HepG2 (cell line): ENCODE measurements around the gene LIMK2. TPM values are rescaled to one million over a fixed set of nuclear protein-coding genes. Genes with fewer than 3 reads are reported as not detected.
A peak's percentile ranks its signal among the peaks of the same experiment; 100 is the strongest.

Source experiments
- ATAC-seq: fragments of 200-7000 bp; cut with Tn5 transposase; 3 replicates; pipeline ENCODE4 v1.9.1; 2020; ENCODE audit warnings: mild to moderate bottlenecking, moderate library complexity
- BruUV-seq: library from RNA; stranded (reverse); fragments of 400-500 nt; replicated peaks from 2 replicates; lab custom pipeline; 2021; lab: Mats Ljungman, UMichigan
- CTCF ChIA-PET: fragments of 300-600 bp; formaldehyde crosslinking; extraction: SDS; loops from one replicate; lab custom pipeline; 2021; ENCODE audit warnings: low total read pairs, inconsistent platforms, low intra/inter-chr PET ratio; lab: Yijun Ruan, JAX
- POLR2A ChIA-PET: fragments of 350-600 bp; sonication (Branson Sonifier 250); formaldehyde crosslinking; loops from one replicate; lab custom pipeline; 2020; ENCODE audit warnings: antibody characterized with exemption, inconsistent platforms; lab: Yijun Ruan, JAX
- DNase-seq: peaks from one replicate; pipeline ENCODE4 v3.0.0-alpha.2; 2015; ENCODE audit warnings: low spot score
- FAIRE-seq: peaks from 3 replicates; lab custom pipeline; 2011; peaks lifted over from hg19 to GRCh38; lab: Jason Lieb, UNC
- H2AFZ ChIP-seq: one replicate; pipeline ENCODE4 v1.6.1; 2011; ENCODE audit warnings: low read length, inconsistent platforms
- H3K27ac ChIP-seq: fragments of 300-600 bp; 3 replicates; pipeline ENCODE4 v1.8.0; 2011; ENCODE audit warnings: mixed run types, mild to moderate bottlenecking, mixed read lengths, low read length, inconsistent platforms; ENCODE audit not compliant: insufficient read depth; ENCODE audit errors: extremely low read length
- H3K27me3 ChIP-seq, 2 experiments: fragments of 200-600 bp in 1 of 2; 2 replicates in 1 of 2; 3 replicates in 1 of 2; pipeline versions ENCODE4 v1.6.0 to v1.8.0; 2011; ENCODE audit warnings: low read length in 2 of 2, mild to moderate bottlenecking in 2 of 2, moderate library complexity in 2 of 2, inconsistent platforms in 1 of 2; ENCODE audit not compliant: insufficient read depth in 2 of 2, control insufficient read depth in 1 of 2
- H3K36me3 ChIP-seq, 2 experiments: fragments of 200-600 bp in 1 of 2; replicated peaks in 1 of 2; 2 replicates in 1 of 2; 3 replicates in 1 of 2; pipeline versions ENCODE4 v1.5.1 to v1.8.0; 2011; ENCODE audit warnings: low read length in 2 of 2, inconsistent platforms in 1 of 2; ENCODE audit not compliant: insufficient read depth in 2 of 2, control insufficient read depth in 1 of 2
- H3K4me1 ChIP-seq: 2 replicates; pipeline ENCODE4 v1.5.1; 2012; ENCODE audit warnings: low read length, inconsistent platforms; ENCODE audit not compliant: insufficient read depth
- H3K4me2 ChIP-seq: 2 replicates; pipeline ENCODE4 v1.6.0; 2011; ENCODE audit warnings: low read depth, low read length, inconsistent platforms
- H3K4me3 ChIP-seq, 3 experiments: fragments of 200-600 bp in 1 of 3; sonication (generic), shearing (Covaris generic) in 1 of 3; replicated peaks in 1 of 3; 2 replicates each; pipeline ENCODE4 v1.5.1; 2011 to 2016; ENCODE audit warnings: low read length in 3 of 3, inconsistent platforms in 2 of 3, low read depth in 2 of 3, mild to moderate bottlenecking in 2 of 3, control low read depth in 1 of 3, mixed read lengths in 1 of 3; ENCODE audit not compliant: insufficient read depth in 1 of 3
- H3K79me2 ChIP-seq: one replicate; pipeline ENCODE4 v1.6.1; 2011; ENCODE audit warnings: low read length, inconsistent platforms; ENCODE audit not compliant: insufficient read depth
- H3K9ac ChIP-seq: 2 replicates; pipeline ENCODE4 v1.6.0; 2011; ENCODE audit warnings: mild to moderate bottlenecking, low read depth, low read length, inconsistent platforms; ENCODE audit not compliant: insufficient read depth
- H3K9me3 ChIP-seq: 2 replicates; pipeline ENCODE4 v1.5.1; 2012; ENCODE audit warnings: mild to moderate bottlenecking, low read length
- H4K20me1 ChIP-seq: 2 replicates; pipeline ENCODE4 v1.6.0; 2011; ENCODE audit warnings: inconsistent platforms, mild to moderate bottlenecking, low read length, moderate library complexity; ENCODE audit not compliant: insufficient read depth
- ASH2L ChIP-seq: fragments of 300-600, 200-600 bp; sonication (generic); IDR thresholded peaks from 2 replicates; pipeline ENCODE4 v1.7.0; 2017; ENCODE audit warnings: low read depth, mild to moderate bottlenecking, moderate library complexity, mixed read lengths, low read length; ENCODE audit not compliant: insufficient read length
- HES4 ChIP-seq: sonication (generic); formaldehyde crosslinking; IDR thresholded peaks from 2 replicates; pipeline ENCODE4 v1.9.0; 2021; ENCODE audit warnings: mild to moderate bottlenecking, missing genetic modification reagents, borderline replicate concordance
- MAFK ChIP-seq, 2 experiments: IDR thresholded peaks in 1 of 2; conservative IDR thresholded peaks in 1 of 2; 2 replicates each; pipeline ENCODE4 v1.6.1; 2011; ENCODE audit warnings: improper control_type of control experiment in 2 of 2, low read length in 2 of 2
- SIN3A ChIP-seq: IDR thresholded peaks from 2 replicates; pipeline ENCODE4 v1.6.1; 2011; ENCODE audit warnings: low read depth, mild to moderate bottlenecking, control low read depth, low read length, borderline replicate concordance
- TFAP4 ChIP-seq: sonication (generic); IDR thresholded peaks from 2 replicates; pipeline ENCODE4 v1.6.1; 2016; ENCODE audit warnings: low read depth, borderline replicate concordance
- ZNF124 ChIP-seq: sonication (generic); formaldehyde crosslinking; IDR thresholded peaks from 2 replicates; pipeline ENCODE4 v1.4.0; 2020; ENCODE audit warnings: missing genetic modification reagents
- ZNF550 ChIP-seq: sonication (generic); formaldehyde crosslinking; IDR thresholded peaks from 2 replicates; pipeline ENCODE4 v1.4.0; 2020; ENCODE audit warnings: mild to moderate bottlenecking, missing genetic modification reagents, borderline replicate concordance
- WGBS: methylation state at CpG from one replicate; pipeline ENCODE4 v1.1.6; 2017; ENCODE audit warnings: low lambda C conversion rate; 5-methylcytosine and 5-hydroxymethylcytosine counted together
- in situ Hi-C: cut with HindIII; loops from 2 replicates; pipeline ENCODE4 v1.10.0; 2017; ENCODE audit warnings: low pct_unique_long_range_greater_than_20kb; ENCODE audit not compliant: extremely low pct_ligation_motif_present
- intact Hi-C: fragments of 100-400 bp; cut with micrococcal nuclease; formaldehyde crosslinking; loops from one replicate; pipeline ENCODE4 v1.10.0; 2022; ENCODE audit not compliant: unreplicated experiment
- polyA plus RNA-seq, 8 experiments: library from polyadenylated mRNA; depleted of rRNA in 3 of 8; stranded (reverse) in 7 of 8; unstranded in 1 of 8; fragments of >200 nt; fragmentation: Illumina TruSeq in 4 of 8; extraction: Trizol in 4 of 8; gene quantifications; 2 replicates each; pipeline versions ENCODE4 v1.2.1 to v1.2.3, GENCODE V29; 2011 to 2016; ENCODE audit warnings: low read depth in 4 of 8, missing spikeins in 1 of 8, mixed read lengths in 1 of 8; ENCODE audit not compliant: insufficient read depth in 1 of 8
- total RNA-seq, 5 experiments: library from RNA; depleted of rRNA; stranded (reverse); fragments of >200 nt; fragmentation: Illumina TruSeq; extraction: Trizol; gene quantifications; 2 replicates each; pipeline ENCODE4 v1.2.3, GENCODE V29; 2016; ENCODE audit warnings: low read depth in 1 of 5
- TF ChIP-seq, protein P1 (sequence below): sonication (generic); formaldehyde crosslinking; IDR thresholded peaks from 2 replicates; pipeline ENCODE4 v1.5.1; 2020; ENCODE audit warnings: missing genetic modification reagents, mild to moderate bottlenecking, borderline replicate concordance

The LIMK2 gene
- total and polyA plus RNA-seq, 2 of the 13 experiments (the other 11 are each of a cell fraction or from before 2014, with no cell fraction given) = 20.9 to 29.8 TPM

GRCh38 chr22:31179345-31179744 is 32.8 kb upstream of the LIMK2 start:
- DNase-seq (peak; percentile 50), ATAC-seq (peak; percentile 47; the same call in 2 of the 3 replicates)
- Histone ChIP-seq H3K27ac (no peak overlapping the region), H4K20me1 (0 out of 2 replicates have a peak, but pooled peaks cover under 1% of the 10 kb centered on the region), H3K36me3 (peaks cover 4 to 11% of the 10 kb centered on the region in 2 experiments; a peak in 3 of 5 replicates)
- TF ChIP-seq ZNF550 (no peak), SIN3A (no peak), ZNF124 (CRISPR knock-in tag) (no peak), HES4 (CRISPR knock-in tag) (no peak), ASH2L (no peak), MAFK (conservative IDR thresholded peaks at IDR 0.05 in 1 of 2, IDR thresholded peaks at IDR 0.05 in 1 of 2; ENCODE audit: low read length in 2 of 2) (0 out of 4 replicates have a peak, but pooled peaks of 1 of the 2 experiments have one; percentile 2), TFAP4 (no peak)
- TF ChIP-seq, protein P1, sequence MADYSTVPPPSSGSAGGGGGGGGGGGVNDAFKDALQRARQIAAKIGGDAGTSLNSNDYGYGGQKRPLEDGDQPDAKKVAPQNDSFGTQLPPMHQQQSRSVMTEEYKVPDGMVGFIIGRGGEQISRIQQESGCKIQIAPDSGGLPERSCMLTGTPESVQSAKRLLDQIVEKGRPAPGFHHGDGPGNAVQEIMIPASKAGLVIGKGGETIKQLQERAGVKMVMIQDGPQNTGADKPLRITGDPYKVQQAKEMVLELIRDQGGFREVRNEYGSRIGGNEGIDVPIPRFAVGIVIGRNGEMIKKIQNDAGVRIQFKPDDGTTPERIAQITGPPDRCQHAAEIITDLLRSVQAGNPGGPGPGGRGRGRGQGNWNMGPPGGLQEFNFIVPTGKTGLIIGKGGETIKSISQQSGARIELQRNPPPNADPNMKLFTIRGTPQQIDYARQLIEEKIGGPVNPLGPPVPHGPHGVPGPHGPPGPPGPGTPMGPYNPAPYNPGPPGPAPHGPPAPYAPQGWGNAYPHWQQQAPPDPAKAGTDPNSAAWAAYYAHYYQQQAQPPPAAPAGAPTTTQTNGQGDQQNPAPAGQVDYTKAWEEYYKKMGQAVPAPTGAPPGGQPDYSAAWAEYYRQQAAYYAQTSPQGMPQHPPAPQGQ (CRISPR knock-in tag) = no peak
- TF ChIP-seq, all 625 proteins: peak for 1
- WGBS = 43% methylated on average over 1 of the region's 1 CpG
- H3K9me3 ChIP-seq = no peaks in the 10 kb centered on the region
- ChIA-PET CTCF (no interaction called here), POLR2A (no interaction called here)
- intact Hi-C loops = no loop called here
- no peak overlapping the region for H2AFZ ChIP-seq
- no peak for FAIRE-seq
- H3K9ac ChIP-seq = no peak overlapping the region
- H3K4me1 ChIP-seq = peaks cover 22% of the 10 kb centered on the region
- in situ Hi-C loops = no loop called here
- H3K4me3 ChIP-seq = no peak overlapping the region
- no peak overlapping the region for H3K4me2 ChIP-seq
- BruUV-seq = no TSS peak
- H3K27me3 ChIP-seq = no peaks in the 10 kb centered on the region
- H3K79me2 ChIP-seq = peaks cover 27% of the 10 kb centered on the region
